ENCODE measurements around the gene INTS3. TPM values are rescaled to one million over a fixed set of nuclear protein-coding genes. Genes with fewer than 3 reads are reported as not detected.
A peak's percentile ranks its signal among the peaks of the same experiment; 100 is the strongest.

INTS3 gene
- total and polyA plus RNA-seq, 2 of the 8 experiments (the other 6 are each of a cell fraction or from before 2014, with no cell fraction given): 66.8 to 93.2 TPM

- Histone ChIP-seq H3K4ac (replicated peaks; ENCODE audit: insufficient read length, low read depth, low read length) (peak overlapping the region; percentile 94), H3K79me2 (ENCODE audit: control insufficient read depth in 1 of 2, insufficient read depth in 2 of 2, low read length in 2 of 2) (no peaks in the 10 kb centered on the region; a peak in 1 of 4 replicates), H4K91ac (replicated peaks; ENCODE audit: insufficient read length, low read length) (peak overlapping the region; percentile 89), H3K23me2 (ENCODE audit: low read depth, low read length) (peaks cover 11% of the 10 kb centered on the region), H2BK15ac (ENCODE audit: low read length) (peak overlapping the region; percentile 81; the same call in 1 of the 2 replicates), H2BK20ac (ENCODE audit: low read length) (no peak overlapping the region), H3K4me3 (ENCODE audit: extremely low read depth in 1 of 4, insufficient read depth in 2 of 4, low read depth in 3 of 4, low read length in 4 of 4) (peak overlapping the region; percentile 66 to 86 (median 83)), H3K9me3 (ENCODE audit: insufficient read depth in 2 of 2, low read depth in 1 of 2, low read length in 1 of 2) (no peaks in the 10 kb centered on the region), H2BK120ac (replicated peaks; ENCODE audit: low read depth, low read length) (peak overlapping the region; percentile 80), H2BK12ac (ENCODE audit: low read depth, low read length) (peak overlapping the region; percentile 80; the same call in 1 of the 2 replicates), H4K8ac (ENCODE audit: extremely low read depth, insufficient read depth, low read length) (peak overlapping the region; percentile 98), H2AFZ (ENCODE audit: low read length) (peak overlapping the region; percentile 59; the same call in 1 of the 2 replicates), H3K23ac (ENCODE audit: insufficient read length) (no peak overlapping the region), H2BK5ac (ENCODE audit: low read depth, low read length) (peak overlapping the region; percentile 98), H3K56ac (replicated peaks; ENCODE audit: insufficient read length, low read depth, low read length) (peak overlapping the region; percentile 95), H3K9ac (replicated peaks in 1 of 4; ENCODE audit: extremely low read depth in 1 of 4, low read depth in 3 of 4, low read length in 3 of 4) (peak overlapping the region; percentile 77 to 88 (median 83)), H4K5ac (ENCODE audit: insufficient read length, low read depth, low read length) (peak overlapping the region; percentile 87), H3K27me3 (replicated peaks in 1 of 4; ENCODE audit: control insufficient read depth in 3 of 4, extremely low read depth in 1 of 4, insufficient read depth in 3 of 4, low read length in 3 of 4) (no peaks in the 10 kb centered on the region; a peak in 1 of 7 replicates), H3K4me2 (ENCODE audit: insufficient read depth in 1 of 2, low read depth in 2 of 2, low read length in 2 of 2) (peak overlapping the region; percentile 85 to 87), H3K36me3 (ENCODE audit: control insufficient read depth in 2 of 4, insufficient read depth in 4 of 4, low read length in 3 of 4) (peaks cover 6 to 25% (median 11%) of the 10 kb centered on the region in 4 experiments; a peak in 4 of 8 replicates), H3K27ac (ENCODE audit: low read depth, low read length) (peak overlapping the region; percentile 82), H3K79me1 (ENCODE audit: low read depth, low read length) (peaks cover 5% of the 10 kb centered on the region; the same call in 1 of the 2 replicates), H2AK5ac (ENCODE audit: low read depth, low read length) (no peak overlapping the region), H3K14ac (ENCODE audit: insufficient read length) (no peak overlapping the region), H3K4me1 (replicated peaks in 1 of 4; ENCODE audit: control insufficient read depth in 3 of 4, insufficient read depth in 4 of 4, low read length in 3 of 4) (peaks cover 0 to 17% (median 11%) of the 10 kb centered on the region in 4 experiments; a peak in 6 of 7 replicates), H3K18ac (ENCODE audit: extremely low read depth, low read length) (peak overlapping the region; percentile 95), H4K20me1 (replicated peaks in 1 of 2; ENCODE audit: control insufficient read depth in 1 of 2, insufficient read depth in 2 of 2, low read length in 2 of 2) (no peaks in the 10 kb centered on the region)
- FAIRE-seq: peak; percentile 71
- ChIA-PET POLR2A (ENCODE audit: partially characterized antibody) (interaction anchor here (0.6 to 6.3 kb wide), 37 partner anchors 8 to 216 kb away, joined by 3 to 53 read pairs (median 3); partner anchors contain the start of genes CHTOP, CRTC2, GATAD2B and JTB), CTCF (ENCODE audit: partially characterized antibody) (interaction anchor here (0.7 to 2.7 kb wide), 7 partner anchors 9 to 98 kb away, joined by 3 to 12 read pairs (median 5); partner anchors contain the start of gene NPR1)
- peak; percentile 70 to 92 for DNase-seq (ENCODE audit: low read depth in 1 of 2, low spot score in 2 of 2)
- 1% methylated on average over 69 of the region's 83 CpGs; no CpG with 5 or more reads in 1 of the 2 experiments for WGBS, 2 experiments (ENCODE audit: extremely low coverage in 1 of 2, insufficient coverage in 1 of 2, insufficient read length in 1 of 2, insufficient replicate concordance in 2 of 2, low coverage in 1 of 2, low lambda C conversion rate in 2 of 2, missing lambda C conversion rate in 1 of 2)
- TF ChIP-seq SP4 (IDR thresholded peaks at IDR 0.05; ENCODE audit: low read length) (no peak; the same call in 1 of the 2 replicates), GABPA (IDR thresholded peaks at IDR 0.05; ENCODE audit: borderline replicate concordance, insufficient read depth, low read length) (peak; percentile 23; the same call in 1 of the 2 replicates), USF2 (IDR thresholded peaks at IDR 0.05; ENCODE audit: low read length) (no peak), CHD2 (IDR thresholded peaks at IDR 0.05; ENCODE audit: low read length) (no peak), HDAC2 (IDR thresholded peaks at IDR 0.05; ENCODE audit: borderline replicate concordance in 1 of 2, low read depth in 2 of 2, low read length in 2 of 2) (no peak), POLR2A (IDR thresholded peaks at IDR 0.05; ENCODE audit: control extremely low read depth in 1 of 2, low read depth in 2 of 2, low read length in 2 of 2) (peak; percentile 70 to 93), JUN (IDR thresholded peaks at IDR 0.05; ENCODE audit: low read depth, low read length) (peak; percentile 61; the same call in 1 of the 2 replicates), ASH2L (IDR thresholded peaks at IDR 0.05; ENCODE audit: low read length) (peak; percentile 63), HDAC6 (IDR thresholded peaks at IDR 0.05; ENCODE audit: low read depth, low read length) (no peak)
Measured at GRCh38 chr1:153775458-153776327, 47.8 kb downstream of the INTS3 start.

Data from H1 (cell line).